ENCODE measurements around the gene SIM1.

DNA sequence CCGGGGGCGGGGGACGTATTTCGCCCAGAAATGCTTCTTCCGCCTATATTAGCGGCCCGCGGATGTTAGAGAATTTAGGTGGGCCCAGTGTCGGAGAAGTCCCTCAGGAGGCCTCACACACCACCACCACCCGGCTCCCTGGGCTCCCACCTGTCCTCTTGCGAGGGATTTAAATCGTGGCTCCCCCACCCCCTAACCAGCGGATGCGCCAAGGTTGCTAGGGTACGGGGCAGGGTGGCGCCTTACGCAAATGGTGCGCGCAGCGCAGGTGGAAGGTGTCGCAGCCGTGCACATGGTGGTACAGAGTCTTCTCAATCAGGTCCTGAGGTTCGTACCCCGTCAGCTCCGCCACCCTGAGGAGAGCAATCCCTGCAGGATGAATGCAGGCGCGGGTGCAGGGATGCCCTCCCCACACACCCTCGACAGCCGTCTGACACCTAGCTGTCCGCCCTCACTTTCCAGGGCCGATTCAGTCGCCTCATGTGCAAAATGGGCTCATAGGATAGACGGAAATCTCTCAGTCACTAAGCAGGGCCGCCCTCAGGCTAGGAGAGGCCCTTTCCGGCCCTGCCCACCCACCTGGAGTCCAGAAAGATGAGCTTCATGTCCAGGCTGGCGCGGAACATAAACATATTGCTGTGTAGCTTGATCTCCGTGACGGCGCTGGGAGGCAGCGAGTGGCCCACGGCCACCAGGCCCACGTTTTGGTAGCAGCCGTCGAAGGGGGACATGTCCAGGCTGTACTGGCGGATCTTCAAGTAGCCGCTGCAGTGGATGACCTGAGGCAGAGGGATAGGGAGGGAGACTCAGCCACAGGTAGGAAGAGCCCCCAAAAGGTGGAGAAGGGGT lies 16.6 kb downstream of the SIM1 start:
- TF ChIP-seq POLR2A (IDR thresholded peaks at IDR 0.05) (no peak), POLR2AphosphoS5 (IDR thresholded peaks at IDR 0.05) (no peak), EP300 (IDR thresholded peaks at IDR 0.05) (no peak)
- TF ChIP-seq, protein P1, sequence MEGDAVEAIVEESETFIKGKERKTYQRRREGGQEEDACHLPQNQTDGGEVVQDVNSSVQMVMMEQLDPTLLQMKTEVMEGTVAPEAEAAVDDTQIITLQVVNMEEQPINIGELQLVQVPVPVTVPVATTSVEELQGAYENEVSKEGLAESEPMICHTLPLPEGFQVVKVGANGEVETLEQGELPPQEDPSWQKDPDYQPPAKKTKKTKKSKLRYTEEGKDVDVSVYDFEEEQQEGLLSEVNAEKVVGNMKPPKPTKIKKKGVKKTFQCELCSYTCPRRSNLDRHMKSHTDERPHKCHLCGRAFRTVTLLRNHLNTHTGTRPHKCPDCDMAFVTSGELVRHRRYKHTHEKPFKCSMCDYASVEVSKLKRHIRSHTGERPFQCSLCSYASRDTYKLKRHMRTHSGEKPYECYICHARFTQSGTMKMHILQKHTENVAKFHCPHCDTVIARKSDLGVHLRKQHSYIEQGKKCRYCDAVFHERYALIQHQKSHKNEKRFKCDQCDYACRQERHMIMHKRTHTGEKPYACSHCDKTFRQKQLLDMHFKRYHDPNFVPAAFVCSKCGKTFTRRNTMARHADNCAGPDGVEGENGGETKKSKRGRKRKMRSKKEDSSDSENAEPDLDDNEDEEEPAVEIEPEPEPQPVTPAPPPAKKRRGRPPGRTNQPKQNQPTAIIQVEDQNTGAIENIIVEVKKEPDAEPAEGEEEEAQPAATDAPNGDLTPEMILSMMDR (IDR thresholded peaks at IDR 0.05), result no peak
